Measurements from ENCODE around the gene VPS41.
"Not testable (repeated sequence)": the region's sequence is repeated elsewhere in the genome, so short reads cannot be mapped to it uniquely, and the experiment has no call there.

Gene VPS41

GRCh38 chr7:38854947-38855346, 54.0 kb downstream of the VPS41 start:
- DNase-seq (ENCODE audit: low read depth), result not testable (repeated sequence)

- no peak for DNase-seq (ENCODE audit: low read depth)
Measured at GRCh38 chr7:38851321-38851720, 57.7 kb downstream of the VPS41 start.

GRCh38 chr7:38846280-38846679, 62.7 kb downstream of the VPS41 start:
- no peak for DNase-seq (ENCODE audit: low read depth)

- no peak for DNase-seq (ENCODE audit: low read depth)
Measured at GRCh38 chr7:38844952-38845563, 63.9 kb downstream of the VPS41 start.

GRCh38 chr7:38842746-38843145, 66.2 kb downstream of the VPS41 start:
- no peak for DNase-seq (ENCODE audit: low read depth)

GRCh38 chr7:38840736-38841460, 68.1 kb downstream of the VPS41 start:
- no peak for DNase-seq (ENCODE audit: low read depth)

- no peak for DNase-seq (ENCODE audit: low read depth)
Measured at GRCh38 chr7:38839851-38840250, 69.1 kb downstream of the VPS41 start.

GRCh38 chr7:38838725-38839385, 70.1 kb downstream of the VPS41 start:
- no peak for DNase-seq (ENCODE audit: low read depth)

GRCh38 chr7:38834357-38834756, 74.6 kb downstream of the VPS41 start:
- no peak for DNase-seq (ENCODE audit: low read depth)

- DNase-seq (ENCODE audit: low read depth), result no peak
Measured at GRCh38 chr7:38833329-38833728, 75.7 kb downstream of the VPS41 start.

GRCh38 chr7:38831259-38831996, 77.6 kb downstream of the VPS41 start:
- DNase-seq (ENCODE audit: low read depth), result no peak

- DNase-seq (ENCODE audit: low read depth), result no peak
Measured at GRCh38 chr7:38830826-38831225, 78.2 kb downstream of the VPS41 start.

- DNase-seq (ENCODE audit: low read depth), result no peak
Measured at GRCh38 chr7:38829488-38830165, 79.4 kb downstream of the VPS41 start.

GRCh38 chr7:38828026-38828425, 81.0 kb downstream of the VPS41 start:
- no peak for DNase-seq (ENCODE audit: low read depth)

- DNase-seq (ENCODE audit: low read depth), result no peak
Measured at GRCh38 chr7:38825721-38826440, 83.1 kb downstream of the VPS41 start.

GRCh38 chr7:38824948-38825347, 84.0 kb downstream of the VPS41 start:
- DNase-seq (ENCODE audit: low read depth), result no peak

GRCh38 chr7:38822549-38822948, 86.4 kb downstream of the VPS41 start:
- no peak for DNase-seq (ENCODE audit: low read depth)

GRCh38 chr7:38820571-38820970, 88.4 kb downstream of the VPS41 start:
- no peak for DNase-seq (ENCODE audit: low read depth)

GRCh38 chr7:38819463-38819862, 89.5 kb downstream of the VPS41 start:
- DNase-seq (ENCODE audit: low read depth), result no peak

GRCh38 chr7:38817526-38817925, 91.5 kb downstream of the VPS41 start:
- DNase-seq (ENCODE audit: low read depth), result no peak

GRCh38 chr7:38813768-38814167, 95.2 kb downstream of the VPS41 start:
- DNase-seq (ENCODE audit: low read depth), result no peak

Measured in CMK (cell line).